ENCODE measurements around the gene PRKAG2. TPM values are rescaled to one million over a fixed set of nuclear protein-coding genes. Genes with fewer than 3 reads are reported as not detected.

Gene PRKAG2
- total RNA-seq, 2 experiments from 2014 or later: 39.3 to 42.3 TPM

DNA sequence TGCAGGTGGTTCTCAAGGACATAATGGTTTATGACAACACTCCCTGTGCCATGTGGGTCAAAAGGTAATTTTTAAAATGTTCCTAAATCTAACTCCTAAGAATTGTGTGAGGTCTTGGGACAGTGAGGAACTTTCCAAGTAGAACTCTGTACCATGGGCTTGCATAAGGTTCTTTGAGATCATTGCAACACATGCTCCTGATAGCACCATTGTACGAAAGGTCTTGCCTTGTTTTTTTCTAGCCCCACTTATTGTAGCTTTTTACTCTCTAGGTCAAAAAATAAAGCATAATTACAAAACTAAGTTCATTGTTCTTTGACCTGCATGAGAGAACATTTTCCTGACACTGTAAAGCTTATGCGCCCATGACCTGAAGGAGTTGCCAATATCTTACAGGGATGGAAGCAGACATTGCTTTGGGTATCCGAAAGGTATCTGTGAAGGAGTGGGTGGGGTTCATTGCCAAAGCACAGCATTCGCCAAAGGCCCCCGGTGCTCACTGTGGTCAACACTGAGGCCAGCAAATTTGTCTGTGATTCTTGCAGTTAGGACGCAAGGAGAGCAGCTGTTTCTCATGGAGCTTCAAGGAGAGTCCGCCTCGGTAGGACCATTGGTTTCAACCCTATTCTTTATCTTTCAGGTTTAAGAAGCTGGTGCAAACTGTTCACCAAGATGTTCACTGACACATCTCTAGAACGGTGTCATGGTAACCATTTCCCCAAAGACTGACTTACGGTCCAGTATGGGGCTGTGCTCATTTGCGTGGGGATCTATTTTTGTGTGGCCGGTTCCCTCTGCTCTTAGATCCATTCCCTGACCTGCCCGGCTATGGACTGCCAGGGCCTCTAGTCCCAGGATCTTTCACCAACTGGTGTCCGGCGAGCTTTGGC is 7.6 kb upstream of the PRKAG2 start:
- no peak for ATAC-seq (ENCODE audit: poor library complexity)
- Mint-ChIP-seq H3K4me3 (no peak overlapping the region), H3K27ac (no peak overlapping the region), H3K9me3 (no peaks in the 10 kb centered on the region), H3K27me3 (peaks cover 24% of the 10 kb centered on the region), H3K36me3 (ENCODE audit: low read depth) (no peaks in the 10 kb centered on the region), H3K4me1 (ENCODE audit: low read depth) (no peaks in the 10 kb centered on the region)
- Histone ChIP-seq H3K4me3 (ENCODE audit: low read length) (no peak overlapping the region), H3K4me1 (ENCODE audit: insufficient read depth, low read length) (no peaks in the 10 kb centered on the region), H3K27ac (ENCODE audit: low read depth in 1 of 2, low read length in 2 of 2) (no peak overlapping the region), H3K27me3 (ENCODE audit: control insufficient read depth in 1 of 2, insufficient read depth in 2 of 2, low read length in 2 of 2) (no peaks in the 10 kb centered on the region), H3K36me3 (ENCODE audit: insufficient read depth, low read length) (no peaks in the 10 kb centered on the region), H3K9me3 (ENCODE audit: control insufficient read depth in 1 of 2, insufficient read depth in 1 of 2, low read length in 2 of 2) (no peaks in the 10 kb centered on the region)
- DNase-seq: no peak
- intact Hi-C loops (cut with DNase I, micrococcal nuclease): loop anchor here in 1 of 2 experiments (5.0 kb wide), 1 partner anchor 48 kb away; no protein-coding TSS in a partner anchor
- ChIA-PET CTCF (no interaction called here), POLR2A (no interaction called here)
- TF ChIP-seq, protein P1, sequence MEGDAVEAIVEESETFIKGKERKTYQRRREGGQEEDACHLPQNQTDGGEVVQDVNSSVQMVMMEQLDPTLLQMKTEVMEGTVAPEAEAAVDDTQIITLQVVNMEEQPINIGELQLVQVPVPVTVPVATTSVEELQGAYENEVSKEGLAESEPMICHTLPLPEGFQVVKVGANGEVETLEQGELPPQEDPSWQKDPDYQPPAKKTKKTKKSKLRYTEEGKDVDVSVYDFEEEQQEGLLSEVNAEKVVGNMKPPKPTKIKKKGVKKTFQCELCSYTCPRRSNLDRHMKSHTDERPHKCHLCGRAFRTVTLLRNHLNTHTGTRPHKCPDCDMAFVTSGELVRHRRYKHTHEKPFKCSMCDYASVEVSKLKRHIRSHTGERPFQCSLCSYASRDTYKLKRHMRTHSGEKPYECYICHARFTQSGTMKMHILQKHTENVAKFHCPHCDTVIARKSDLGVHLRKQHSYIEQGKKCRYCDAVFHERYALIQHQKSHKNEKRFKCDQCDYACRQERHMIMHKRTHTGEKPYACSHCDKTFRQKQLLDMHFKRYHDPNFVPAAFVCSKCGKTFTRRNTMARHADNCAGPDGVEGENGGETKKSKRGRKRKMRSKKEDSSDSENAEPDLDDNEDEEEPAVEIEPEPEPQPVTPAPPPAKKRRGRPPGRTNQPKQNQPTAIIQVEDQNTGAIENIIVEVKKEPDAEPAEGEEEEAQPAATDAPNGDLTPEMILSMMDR (IDR thresholded peaks at IDR 0.05): no peak

DNA sequence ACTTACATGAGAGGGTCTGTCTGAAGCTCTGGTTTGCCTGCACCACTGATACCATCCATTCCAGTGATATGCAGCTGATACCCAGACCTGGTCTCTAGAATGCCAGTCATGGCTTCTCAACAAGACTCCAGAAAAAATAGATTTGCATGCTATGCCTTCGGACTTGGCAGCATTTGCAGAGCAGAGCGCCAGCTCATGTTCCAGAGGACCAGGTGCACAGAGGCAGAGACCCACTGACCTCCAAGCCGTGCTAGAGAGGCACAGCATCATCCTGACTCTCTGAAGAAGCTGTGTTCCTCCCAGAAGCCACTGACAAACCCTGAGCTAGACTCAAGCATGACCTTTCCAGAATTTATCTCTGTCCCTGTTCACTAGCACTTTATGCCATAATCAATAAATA is 6.9 kb upstream of the PRKAG2 start:
- Histone ChIP-seq H3K4me3 (ENCODE audit: low read length) (no peak overlapping the region), H3K4me1 (ENCODE audit: insufficient read depth, low read length) (no peaks in the 10 kb centered on the region), H3K27me3 (ENCODE audit: control insufficient read depth in 1 of 2, insufficient read depth in 2 of 2, low read length in 2 of 2) (no peaks in the 10 kb centered on the region), H3K9me3 (ENCODE audit: control insufficient read depth in 1 of 2, insufficient read depth in 1 of 2, low read length in 2 of 2) (no peaks in the 10 kb centered on the region), H3K27ac (ENCODE audit: low read depth in 1 of 2, low read length in 2 of 2) (no peak overlapping the region), H3K36me3 (ENCODE audit: insufficient read depth, low read length) (no peaks in the 10 kb centered on the region)
- POLR2A ChIA-PET: no interaction called here
- DNase-seq (no peak), ATAC-seq (ENCODE audit: poor library complexity) (no peak)
- Mint-ChIP-seq H3K27ac (no peak overlapping the region), H3K9me3 (no peaks in the 10 kb centered on the region), H3K4me1 (ENCODE audit: low read depth) (no peaks in the 10 kb centered on the region), H3K27me3 (peaks cover 18% of the 10 kb centered on the region), H3K4me3 (no peak overlapping the region), H3K36me3 (ENCODE audit: low read depth) (no peaks in the 10 kb centered on the region)
- TF ChIP-seq, protein P1 (IDR thresholded peaks at IDR 0.05): no peak
- CTCF ChIA-PET: no interaction called here
- intact Hi-C loops (cut with DNase I, micrococcal nuclease): loop anchor here in 1 of 2 experiments (5.0 kb wide), 1 partner anchor 48 kb away; no protein-coding TSS in a partner anchor

DNA sequence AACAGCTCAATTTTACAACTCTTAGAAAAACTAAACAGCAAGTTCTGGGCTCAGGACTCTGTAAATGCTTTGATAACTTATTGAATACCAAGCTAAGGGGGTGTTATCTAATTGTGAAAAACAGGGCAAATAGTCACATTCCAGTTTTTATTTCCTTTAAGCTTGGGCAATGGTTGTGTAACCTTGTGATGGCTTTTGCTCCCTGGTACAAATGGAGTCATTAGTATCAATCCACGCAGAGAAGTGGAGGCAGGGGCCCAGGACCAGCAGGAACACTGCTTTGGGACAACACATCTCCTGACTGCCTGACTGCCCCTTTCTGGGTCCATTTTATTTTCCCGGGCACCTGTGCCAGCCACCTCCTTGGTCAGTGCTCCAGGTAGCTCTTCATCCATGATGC is 5.8 kb upstream of the PRKAG2 start:
- peaks cover 18% of the 10 kb centered on the region for H3K27me3 Mint-ChIP-seq

More for the DNA sequence above, 5.8 kb upstream of the PRKAG2 start:
- no peak overlapping the region for H3K4me3 ChIP-seq (ENCODE audit: low read length)
- H3K9me3 Mint-ChIP-seq: no peaks in the 10 kb centered on the region
- no peaks in the 10 kb centered on the region for H3K4me1 Mint-ChIP-seq (ENCODE audit: low read depth)
- no peak overlapping the region for H3K27ac ChIP-seq (ENCODE audit: low read depth in 1 of 2, low read length in 2 of 2)
- no peak overlapping the region for H3K4me3 Mint-ChIP-seq
- no peaks in the 10 kb centered on the region for H3K9me3 ChIP-seq (ENCODE audit: control insufficient read depth in 1 of 2, insufficient read depth in 1 of 2, low read length in 2 of 2)
- TF ChIP-seq, protein P1 (IDR thresholded peaks at IDR 0.05): no peak
- no peak for ATAC-seq (ENCODE audit: poor library complexity)
- no peak for DNase-seq
- H3K4me1 ChIP-seq (ENCODE audit: insufficient read depth, low read length): peaks cover 7% of the 10 kb centered on the region
- H3K36me3 Mint-ChIP-seq (ENCODE audit: low read depth): no peaks in the 10 kb centered on the region
- ChIA-PET CTCF (no interaction called here), POLR2A (no interaction called here)
- no peaks in the 10 kb centered on the region for H3K36me3 ChIP-seq (ENCODE audit: insufficient read depth, low read length)
- H3K27ac Mint-ChIP-seq: no peak overlapping the region
- no peaks in the 10 kb centered on the region for H3K27me3 ChIP-seq (ENCODE audit: control insufficient read depth in 1 of 2, insufficient read depth in 2 of 2, low read length in 2 of 2)
- intact Hi-C loops (cut with DNase I, micrococcal nuclease): loop anchor here in 1 of 2 experiments (5.0 kb wide), 1 partner anchor 50 kb away; no protein-coding TSS in a partner anchor
